GM12878 (cell line): ENCODE data around the gene HLA-A. TPM values are rescaled to one million over a fixed set of nuclear protein-coding genes. Genes with fewer than 3 reads are reported as not detected.

ENCODE experiments used
- ATAC-seq: fragments of 200-7000 bp; cut with Tn5 transposase; 3 replicates; pipeline ENCODE4 v1.9.1; 2020; ENCODE audit warnings: mild to moderate bottlenecking, moderate library complexity
- BruUV-seq: library from RNA; stranded (reverse); fragments of 400-500 nt; replicated peaks from 2 replicates; lab custom pipeline; 2021; lab: Mats Ljungman, UMichigan
- CTCF ChIA-PET: fragments of 300-600 bp; sonication (Branson Sonifier 250); formaldehyde crosslinking; extraction: SDS; loops from one replicate; lab custom pipeline; 2021; ENCODE audit warnings: inconsistent platforms; lab: Yijun Ruan, JAX
- POLR2A ChIA-PET: fragments of 350-600 bp; formaldehyde crosslinking; extraction: SDS; loops from one replicate; lab custom pipeline; 2021; ENCODE audit warnings: inconsistent platforms; lab: Charles Lee
- RAD21 ChIA-PET: fragments of 300-600 bp; sonication (Branson Sonifier 250); formaldehyde crosslinking; loops from one replicate; lab custom pipeline; 2023; ENCODE audit warnings: antibody characterized with exemption; ENCODE audit not compliant: unreplicated experiment; lab: Charles Lee
- SMC1A ChIA-PET: fragments of 300-600 bp; sonication (Branson Sonifier 250); formaldehyde crosslinking; loops from one replicate; lab custom pipeline; 2023; ENCODE audit not compliant: unreplicated experiment, uncharacterized antibody; lab: Charles Lee
- DNase-seq: peaks from one replicate; pipeline ENCODE4 v3.0.0-alpha.2; 2011; ENCODE audit warnings: low read depth, low spot score
- FAIRE-seq: peaks from 3 replicates; lab custom pipeline; 2011; peaks lifted over from hg19 to GRCh38; lab: Jason Lieb, UNC
- H2AFZ ChIP-seq: 2 replicates; pipeline ENCODE4 v1.6.0; 2011; ENCODE audit warnings: low read depth, low read length, control low read depth; ENCODE audit not compliant: control insufficient read depth
- H3K27ac ChIP-seq: 2 replicates; pipeline ENCODE4 v1.5.1; 2011; ENCODE audit warnings: control low read depth; ENCODE audit not compliant: control insufficient read depth, insufficient read depth
- H3K27me3 ChIP-seq, 2 experiments: replicated peaks in 1 of 2; 2 replicates each; pipeline versions ENCODE4 v1.6.0 to v1.6.1; 2011; ENCODE audit warnings: low read length in 1 of 2; ENCODE audit not compliant: control insufficient read depth in 2 of 2, insufficient read depth in 2 of 2
- H3K36me3 ChIP-seq, 2 experiments: 2 replicates each; pipeline ENCODE4 v1.5.1; 2011; ENCODE audit warnings: low read length in 1 of 2; ENCODE audit not compliant: control insufficient read depth in 2 of 2, insufficient read depth in 2 of 2
- H3K4me1 ChIP-seq: 2 replicates; pipeline ENCODE4 v1.6.1; 2011; ENCODE audit warnings: mild to moderate bottlenecking, low read length, moderate library complexity, mixed read lengths; ENCODE audit not compliant: control insufficient read depth, insufficient read depth
- H3K4me2 ChIP-seq: 2 replicates; pipeline ENCODE4 v1.6.0; 2011; ENCODE audit warnings: control low read depth; ENCODE audit not compliant: control insufficient read depth, insufficient read depth
- H3K4me3 ChIP-seq: fragments of 200-600 bp; sonication (generic); 2 replicates; pipeline ENCODE4 v1.5.1; 2016
- H3K79me2 ChIP-seq: 2 replicates; pipeline ENCODE4 v1.6.0; 2011; ENCODE audit warnings: low read length; ENCODE audit not compliant: control insufficient read depth, insufficient read depth
- H3K9ac ChIP-seq: 2 replicates; pipeline ENCODE4 v1.8.0; 2011; ENCODE audit warnings: low read length, control low read depth, mixed read lengths; ENCODE audit not compliant: control insufficient read depth, insufficient read depth
- H3K9me3 ChIP-seq: replicated peaks from 3 replicates; pipeline ENCODE4 v1.5.1; 2011; ENCODE audit warnings: mild to moderate bottlenecking, low read length; ENCODE audit not compliant: control insufficient read depth, insufficient read depth
- H4K20me1 ChIP-seq: 2 replicates; pipeline ENCODE4 v1.6.0; 2011; ENCODE audit not compliant: control insufficient read depth, insufficient read depth
- EGR1 ChIP-seq, 2 experiments: IDR thresholded peaks; 1 replicate in 1 of 2; 2 replicates in 1 of 2; pipeline ENCODE4 v1.6.1; 2011 to 2012; ENCODE audit warnings: low read depth in 2 of 2, low read length in 2 of 2, borderline replicate concordance in 1 of 2, mild to moderate bottlenecking in 1 of 2, moderate library complexity in 1 of 2
- FOS ChIP-seq: IDR thresholded peaks from 3 replicates; pipeline ENCODE4 v1.6.1; 2011; ENCODE audit warnings: borderline replicate concordance; ENCODE audit not compliant: insufficient read length; ENCODE audit errors: extremely low read depth
- KDM1A ChIP-seq: fragments of 200-600 bp; sonication (generic); IDR thresholded peaks from 2 replicates; pipeline ENCODE4 v1.6.1; 2016; ENCODE audit warnings: borderline replicate concordance
- MEF2B ChIP-seq: fragments of 450-650 bp; IDR thresholded peaks from 2 replicates; pipeline ENCODE4 v1.6.1; 2018; ENCODE audit warnings: mild to moderate bottlenecking, moderate library complexity; ENCODE audit not compliant: partially characterized antibody, poor library complexity, severe bottlenecking
- MXI1 ChIP-seq: fragments of 150-350 bp; IDR thresholded peaks from 2 replicates; pipeline ENCODE4 v1.6.1; 2011; ENCODE audit warnings: low read depth, mild to moderate bottlenecking, inconsistent platforms, low read length, improper control_type of control experiment
- NR2C2 ChIP-seq: IDR thresholded peaks from 2 replicates; pipeline ENCODE4 v1.6.1; 2011; ENCODE audit warnings: borderline replicate concordance, low read depth; ENCODE audit not compliant: control insufficient read depth, insufficient read length
- PAX8 ChIP-seq: fragments of 450-650 bp; IDR thresholded peaks from 2 replicates; pipeline ENCODE4 v1.6.1; 2017; ENCODE audit warnings: mild to moderate bottlenecking, moderate library complexity
- POLR2A ChIP-seq: IDR thresholded peaks from 2 replicates; pipeline ENCODE4 v1.6.1; 2011; ENCODE audit warnings: low read depth, mild to moderate bottlenecking, low read length
- POLR2AphosphoS2 ChIP-seq: IDR thresholded peaks from 2 replicates; pipeline ENCODE4 v1.6.1; 2011; ENCODE audit warnings: low read depth, mild to moderate bottlenecking, low read length, improper control_type of control experiment, moderate library complexity
- POLR2AphosphoS5 ChIP-seq: IDR thresholded peaks from 2 replicates; pipeline ENCODE4 v1.6.1; 2011; ENCODE audit warnings: mild to moderate bottlenecking, low read length, inconsistent platforms
- RCOR1 ChIP-seq: conservative IDR thresholded peaks from 2 replicates; pipeline ENCODE4 v1.6.1; 2012; ENCODE audit warnings: low read depth, low read length, improper control_type of control experiment
- RFX5 ChIP-seq: IDR thresholded peaks from 2 replicates; pipeline ENCODE4 v1.6.1; 2011; ENCODE audit warnings: low read depth, low read length, improper control_type of control experiment
- SMARCA5 ChIP-seq: fragments of 450-650 bp; IDR thresholded peaks from 2 replicates; pipeline ENCODE4 v1.6.1; 2017; ENCODE audit warnings: mild to moderate bottlenecking
- YY1 ChIP-seq: IDR thresholded peaks from 2 replicates; pipeline ENCODE4 v1.6.1; 2011; ENCODE audit warnings: low read depth, mild to moderate bottlenecking, low read length
- ZZZ3 ChIP-seq: IDR thresholded peaks from 2 replicates; pipeline ENCODE4 v1.6.1; 2011; ENCODE audit warnings: low read depth; ENCODE audit not compliant: control insufficient read depth, insufficient read length
- WGBS: methylation state at CpG from one replicate; pipeline ENCODE4 v1.1.6; 2016; ENCODE audit warnings: low lambda C conversion rate; ENCODE audit not compliant: insufficient replicate concordance, insufficient coverage; ENCODE audit errors: missing lambda C conversion rate; 5-methylcytosine and 5-hydroxymethylcytosine counted together
- in situ Hi-C: fragments of 300-500 bp; cut with MboI; formaldehyde crosslinking; loops from 9 replicates; pipeline ENCODE4 v1.14.3; 2018; ENCODE audit warnings: mixed read lengths
- intact Hi-C: fragments of 100-400 bp; cut with micrococcal nuclease; formaldehyde crosslinking; loops from one replicate; pipeline ENCODE4 v1.14.2; 2022; ENCODE audit not compliant: unreplicated experiment
- polyA plus RNA-seq, 11 experiments: library from polyadenylated mRNA; depleted of rRNA in 4 of 11; unstranded in 6 of 11; stranded (reverse) in 5 of 11; fragments of >200 nt; fragmentation: Nextera tagmentation in 4 of 11; fragmentation: Illumina TruSeq in 1 of 11; extraction: Ambion mirVana in 4 of 11; extraction: Trizol in 1 of 11; gene quantifications; 1 replicate in 1 of 11; 2 replicates in 10 of 11; pipeline versions ENCODE4 v1.2.1 to v1.2.3, GENCODE V29; 2011 to 2016; ENCODE audit warnings: inconsistent platforms in 2 of 11, missing spikeins in 2 of 11, low read depth in 1 of 11
- total RNA-seq, 4 experiments: library from RNA; depleted of rRNA in 3 of 4; stranded (reverse); fragments of >200 nt in 3 of 4; fragmentation: Illumina TruSeq in 1 of 4; extraction: Trizol in 1 of 4; gene quantifications; 2 replicates each; pipeline versions ENCODE4 v1.2.1 to v1.2.3, GENCODE V29; 2013 to 2021
- TF ChIP-seq, protein P1 (sequence below): fragments of 450-650 bp; IDR thresholded peaks from 2 replicates; pipeline ENCODE4 v1.6.1; 2017; ENCODE audit warnings: mild to moderate bottlenecking, moderate library complexity
- TF ChIP-seq, protein P2 (sequence below): IDR thresholded peaks from 2 replicates; pipeline ENCODE4 v1.6.1; 2012; ENCODE audit warnings: improper control_type of control experiment, low read depth, low read length; ENCODE audit not compliant: insufficient replicate concordance

HLA-A gene
- total and polyA plus RNA-seq, 10 of the 15 experiments (the other 5 are each of a cell fraction or from before 2014, with no cell fraction given): 129 to 1,155 (median 749) TPM

- Histone ChIP-seq H3K27ac (no peak overlapping the region), H3K9ac (no peak overlapping the region), H3K79me2 (peaks cover 6% of the 10 kb centered on the region), H3K27me3 (no peaks in the 10 kb centered on the region), H2AFZ (no peak overlapping the region), H3K4me3 (no peak overlapping the region), H3K36me3 (peaks cover 0 to 22% of the 10 kb centered on the region in 2 experiments), H3K4me1 (no peaks in the 10 kb centered on the region), H3K9me3 (no peaks in the 10 kb centered on the region), H4K20me1 (no peaks in the 10 kb centered on the region; the same call in 1 of the 2 replicates), H3K4me2 (no peak overlapping the region)
- ChIA-PET RAD21 (no interaction called here), CTCF (no interaction called here), POLR2A (no interaction called here), SMC1A (no interaction called here)
- no TSS peak for BruUV-seq
- no peak for FAIRE-seq
- no peak for ATAC-seq
- intact Hi-C loops: loop anchor here (10.0 kb wide), 1 partner anchor 225 kb away; the partner anchor contains the start of gene HLA-F
- no peak for DNase-seq
- WGBS: 91% methylated on average over 6 of the region's 7 CpGs
- in situ Hi-C loops: no loop called here
- 0 out of 2 replicates have a peak, but pooled peaks have one; percentile 27 for TF ChIP-seq POLR2A
- TF ChIP-seq MEF2B: no peak
- no peak for TF ChIP-seq RFX5
- TF ChIP-seq, protein P1, sequence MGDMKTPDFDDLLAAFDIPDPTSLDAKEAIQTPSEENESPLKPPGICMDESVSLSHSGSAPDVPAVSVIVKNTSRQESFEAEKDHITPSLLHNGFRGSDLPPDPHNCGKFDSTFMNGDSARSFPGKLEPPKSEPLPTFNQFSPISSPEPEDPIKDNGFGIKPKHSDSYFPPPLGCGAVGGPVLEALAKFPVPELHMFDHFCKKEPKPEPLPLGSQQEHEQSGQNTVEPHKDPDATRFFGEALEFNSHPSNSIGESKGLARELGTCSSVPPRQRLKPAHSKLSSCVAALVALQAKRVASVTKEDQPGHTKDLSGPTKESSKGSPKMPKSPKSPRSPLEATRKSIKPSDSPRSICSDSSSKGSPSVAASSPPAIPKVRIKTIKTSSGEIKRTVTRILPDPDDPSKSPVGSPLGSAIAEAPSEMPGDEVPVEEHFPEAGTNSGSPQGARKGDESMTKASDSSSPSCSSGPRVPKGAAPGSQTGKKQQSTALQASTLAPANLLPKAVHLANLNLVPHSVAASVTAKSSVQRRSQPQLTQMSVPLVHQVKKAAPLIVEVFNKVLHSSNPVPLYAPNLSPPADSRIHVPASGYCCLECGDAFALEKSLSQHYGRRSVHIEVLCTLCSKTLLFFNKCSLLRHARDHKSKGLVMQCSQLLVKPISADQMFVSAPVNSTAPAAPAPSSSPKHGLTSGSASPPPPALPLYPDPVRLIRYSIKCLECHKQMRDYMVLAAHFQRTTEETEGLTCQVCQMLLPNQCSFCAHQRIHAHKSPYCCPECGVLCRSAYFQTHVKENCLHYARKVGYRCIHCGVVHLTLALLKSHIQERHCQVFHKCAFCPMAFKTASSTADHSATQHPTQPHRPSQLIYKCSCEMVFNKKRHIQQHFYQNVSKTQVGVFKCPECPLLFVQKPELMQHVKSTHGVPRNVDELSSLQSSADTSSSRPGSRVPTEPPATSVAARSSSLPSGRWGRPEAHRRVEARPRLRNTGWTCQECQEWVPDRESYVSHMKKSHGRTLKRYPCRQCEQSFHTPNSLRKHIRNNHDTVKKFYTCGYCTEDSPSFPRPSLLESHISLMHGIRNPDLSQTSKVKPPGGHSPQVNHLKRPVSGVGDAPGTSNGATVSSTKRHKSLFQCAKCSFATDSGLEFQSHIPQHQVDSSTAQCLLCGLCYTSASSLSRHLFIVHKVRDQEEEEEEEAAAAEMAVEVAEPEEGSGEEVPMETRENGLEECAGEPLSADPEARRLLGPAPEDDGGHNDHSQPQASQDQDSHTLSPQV: no peak
- TF ChIP-seq SMARCA5: no peak
- TF ChIP-seq POLR2AphosphoS2: peak; percentile 31; the same call in 1 of the 2 replicates
- no peak for TF ChIP-seq ZZZ3
- TF ChIP-seq RCOR1: no peak
- TF ChIP-seq YY1: no peak
- peak; percentile 50; the same call in 1 of the 2 replicates for TF ChIP-seq POLR2AphosphoS5
- TF ChIP-seq PAX8: no peak
- no peak for TF ChIP-seq KDM1A
- TF ChIP-seq, protein P2, sequence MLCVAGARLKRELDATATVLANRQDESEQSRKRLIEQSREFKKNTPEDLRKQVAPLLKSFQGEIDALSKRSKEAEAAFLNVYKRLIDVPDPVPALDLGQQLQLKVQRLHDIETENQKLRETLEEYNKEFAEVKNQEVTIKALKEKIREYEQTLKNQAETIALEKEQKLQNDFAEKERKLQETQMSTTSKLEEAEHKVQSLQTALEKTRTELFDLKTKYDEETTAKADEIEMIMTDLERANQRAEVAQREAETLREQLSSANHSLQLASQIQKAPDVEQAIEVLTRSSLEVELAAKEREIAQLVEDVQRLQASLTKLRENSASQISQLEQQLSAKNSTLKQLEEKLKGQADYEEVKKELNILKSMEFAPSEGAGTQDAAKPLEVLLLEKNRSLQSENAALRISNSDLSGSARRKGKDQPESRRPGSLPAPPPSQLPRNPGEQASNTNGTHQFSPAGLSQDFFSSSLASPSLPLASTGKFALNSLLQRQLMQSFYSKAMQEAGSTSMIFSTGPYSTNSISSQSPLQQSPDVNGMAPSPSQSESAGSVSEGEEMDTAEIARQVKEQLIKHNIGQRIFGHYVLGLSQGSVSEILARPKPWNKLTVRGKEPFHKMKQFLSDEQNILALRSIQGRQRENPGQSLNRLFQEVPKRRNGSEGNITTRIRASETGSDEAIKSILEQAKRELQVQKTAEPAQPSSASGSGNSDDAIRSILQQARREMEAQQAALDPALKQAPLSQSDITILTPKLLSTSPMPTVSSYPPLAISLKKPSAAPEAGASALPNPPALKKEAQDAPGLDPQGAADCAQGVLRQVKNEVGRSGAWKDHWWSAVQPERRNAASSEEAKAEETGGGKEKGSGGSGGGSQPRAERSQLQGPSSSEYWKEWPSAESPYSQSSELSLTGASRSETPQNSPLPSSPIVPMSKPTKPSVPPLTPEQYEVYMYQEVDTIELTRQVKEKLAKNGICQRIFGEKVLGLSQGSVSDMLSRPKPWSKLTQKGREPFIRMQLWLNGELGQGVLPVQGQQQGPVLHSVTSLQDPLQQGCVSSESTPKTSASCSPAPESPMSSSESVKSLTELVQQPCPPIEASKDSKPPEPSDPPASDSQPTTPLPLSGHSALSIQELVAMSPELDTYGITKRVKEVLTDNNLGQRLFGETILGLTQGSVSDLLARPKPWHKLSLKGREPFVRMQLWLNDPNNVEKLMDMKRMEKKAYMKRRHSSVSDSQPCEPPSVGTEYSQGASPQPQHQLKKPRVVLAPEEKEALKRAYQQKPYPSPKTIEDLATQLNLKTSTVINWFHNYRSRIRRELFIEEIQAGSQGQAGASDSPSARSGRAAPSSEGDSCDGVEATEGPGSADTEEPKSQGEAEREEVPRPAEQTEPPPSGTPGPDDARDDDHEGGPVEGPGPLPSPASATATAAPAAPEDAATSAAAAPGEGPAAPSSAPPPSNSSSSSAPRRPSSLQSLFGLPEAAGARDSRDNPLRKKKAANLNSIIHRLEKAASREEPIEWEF: no peak
- TF ChIP-seq NR2C2: no peak
- no peak for TF ChIP-seq EGR1 (IDR thresholded peaks at IDR 0.05; ENCODE audit: borderline replicate concordance in 1 of 2, low read depth in 2 of 2, low read length in 2 of 2)
- TF ChIP-seq MXI1: no peak
- no peak for TF ChIP-seq FOS
Measured at GRCh38 chr6:29949934-29950333, 7.6 kb downstream of the HLA-A start.
